K562 treated with DMSO at 1 percent for 4 hours (cell line): ENCODE measurements around the gene BRINP2. TPM values are rescaled to one million over a fixed set of nuclear protein-coding genes. Genes with fewer than 3 reads are reported as not detected.

Experiments used
- total RNA-seq: library from RNA; unstranded; fragments of 300-600 nt; gene quantifications from 2 replicates; pipeline ENCODE4 v1.2.3, GENCODE V29; 2022; ENCODE audit not compliant: insufficient read depth

BRINP2 gene
- not detected in 2 replicates for total RNA-seq

GRCh38 chr1:177170756-177171535, at the start of gene BRINP2:
BRINP2 (plus strand) TSS chr1:177170958; CDS start chr1:177229877, 58,919 bp downstream.

GRCh38 chr1:177164380-177165068, 6.2 kb upstream of the BRINP2 start, which contains the start of gene ASTN1:
ASTN1 (minus strand) TSS chr1:177164712; CDS start chr1:177164676, 36 bp downstream.

Other genes with a start within 250 kb of the BRINP2 start
- gene ASTN1, start 6.2 kb upstream of the BRINP2 start, total RNA-seq: 0.36 and 0.40 TPM in 2 replicates